HG02973 (cell line): ENCODE results near the gene OXGR1.

ENCODE experiments used
- ATAC-seq: cut with Tn5 transposase; IDR thresholded peaks from one replicate; pipeline ENCODE4 v1.9.1; 2021; ENCODE audit warnings: moderate library complexity; ENCODE audit not compliant: unreplicated experiment

The OXGR1 gene

GRCh38 chr13:96963786-96964475 is 30.3 kb downstream of the OXGR1 start:
- ATAC-seq = no peak

GRCh38 chr13:96960379-96960778 is 33.9 kb downstream of the OXGR1 start:
- no peak for ATAC-seq

- ATAC-seq = peak; percentile 62
Observed at GRCh38 chr13:96958286-96958891, 35.9 kb downstream of the OXGR1 start.

GRCh38 chr13:96952595-96952994 is 41.7 kb downstream of the OXGR1 start:
- no peak for ATAC-seq

- no peak for ATAC-seq
Observed at GRCh38 chr13:96948127-96948526, 46.1 kb downstream of the OXGR1 start.

- no peak for ATAC-seq
Observed at GRCh38 chr13:96947343-96947910, 46.8 kb downstream of the OXGR1 start.

GRCh38 chr13:96946709-96947311 is 47.5 kb downstream of the OXGR1 start:
- no peak for ATAC-seq

GRCh38 chr13:96940961-96941360 is 53.3 kb downstream of the OXGR1 start:
- no peak for ATAC-seq

GRCh38 chr13:96935901-96936300 is 58.4 kb downstream of the OXGR1 start:
- ATAC-seq = no peak
